GM19239 (cell line): ENCODE data around the gene RGL3.
"Not testable (repeated sequence)": the region's sequence is repeated elsewhere in the genome, so short reads cannot be mapped to it uniquely, and the experiment has no call there.

ENCODE experiments used
- DNase-seq: peaks from one replicate; pipeline ENCODE4 v3.0.0; 2011; ENCODE audit warnings: low spot score; ENCODE audit not compliant: insufficient read length
- FAIRE-seq: peaks from 2 replicates; lab custom pipeline; 2011; peaks lifted over from hg19 to GRCh38; lab: Jason Lieb, UNC

Gene RGL3

GRCh38 chr19:11365557-11366117 lies 53.5 kb downstream of the RGL3 start:
- DNase-seq, result no peak
- FAIRE-seq, result no peak

- FAIRE-seq (no peak), DNase-seq (no peak)
Measured at GRCh38 chr19:11364935-11365334, 54.2 kb downstream of the RGL3 start.

GRCh38 chr19:11364296-11364904 lies 54.7 kb downstream of the RGL3 start:
- no peak for FAIRE-seq

GRCh38 chr19:11363881-11364280 lies 55.2 kb downstream of the RGL3 start:
- FAIRE-seq (no peak), DNase-seq (no peak)

More at GRCh38 chr19:11364296-11364904, 54.7 kb downstream of the RGL3 start:
- DNase-seq, result no peak

GRCh38 chr19:11361771-11362731 lies 57.1 kb downstream of the RGL3 start:
- no peak for DNase-seq
- no peak for FAIRE-seq

- FAIRE-seq (no peak), DNase-seq (no peak)
Measured at GRCh38 chr19:11361037-11361770, 57.9 kb downstream of the RGL3 start.

GRCh38 chr19:11359421-11359820 lies 59.7 kb downstream of the RGL3 start:
- FAIRE-seq (no peak), DNase-seq (no peak)

- no peak for FAIRE-seq
- DNase-seq, result no peak
Measured at GRCh38 chr19:11356676-11357550, 62.2 kb downstream of the RGL3 start.

GRCh38 chr19:11356074-11356397 lies 63.1 kb downstream of the RGL3 start:
- FAIRE-seq (no peak), DNase-seq (no peak)

- DNase-seq (peak; percentile 70), FAIRE-seq (no peak)
Measured at GRCh38 chr19:11355160-11356073, 63.7 kb downstream of the RGL3 start, which contains the start of gene PLPPR2. Gene PLPPR2 (plus strand): TSS chr19:11355432. CDS start chr19:11357674, 2,242 bp downstream.

GRCh38 chr19:11354102-11354501 lies 65.0 kb downstream of the RGL3 start:
- not testable (repeated sequence) for FAIRE-seq, DNase-seq

- DNase-seq (no peak), FAIRE-seq (no peak)
Measured at GRCh38 chr19:11349171-11349570, 69.9 kb downstream of the RGL3 start.

GRCh38 chr19:11347546-11348039 lies 71.5 kb downstream of the RGL3 start:
- DNase-seq, result no peak

GRCh38 chr19:11346104-11346940 lies 72.8 kb downstream of the RGL3 start, which contains the start of the genes CCDC159 and TMEM205:
Gene CCDC159 (plus strand): TSS chr19:11346519. CDS start chr19:11346607, 88 bp downstream.
Gene TMEM205 (minus strand): TSS chr19:11346268. CDS start chr19:11345619, 649 bp downstream.
- FAIRE-seq (peak; percentile 98), DNase-seq (peak; percentile 93)

More at GRCh38 chr19:11347546-11348039, 71.5 kb downstream of the RGL3 start:
- no peak for FAIRE-seq

GRCh38 chr19:11345122-11345803 lies 73.9 kb downstream of the RGL3 start:
- no peak for DNase-seq
- no peak for FAIRE-seq
